Measurements from ENCODE around the gene IP6K3. TPM values are rescaled to one million over a fixed set of nuclear protein-coding genes. Genes with fewer than 3 reads are reported as not detected.

The IP6K3 gene
- polyA plus RNA-seq, 1 of the 3 experiments (the other 2 are of a cell fraction) = 0.21 TPM

DNA sequence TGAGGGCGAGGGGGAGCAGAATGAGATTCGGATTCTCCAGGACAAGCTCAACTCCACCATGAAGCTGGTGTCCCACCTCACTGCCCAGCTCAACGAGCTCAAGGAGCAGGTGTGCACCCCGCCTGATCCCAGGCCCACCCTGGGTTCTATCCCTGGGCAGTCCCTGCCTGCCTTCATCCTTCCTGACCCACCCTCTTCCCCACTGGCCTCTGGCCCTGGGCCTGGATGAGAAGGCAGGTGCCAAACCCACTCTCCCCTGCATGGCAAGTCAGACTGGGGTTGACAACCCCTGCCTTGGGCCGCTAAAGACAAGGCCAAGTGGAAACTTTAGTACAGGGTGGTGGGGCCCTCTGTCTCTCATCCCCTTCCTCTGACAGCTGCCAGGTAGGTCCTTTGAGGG lies 51.7 kb downstream of the IP6K3 start:
- no peak overlapping the region for H2AFZ ChIP-seq (ENCODE audit: low read depth)
- CTCF ChIA-PET = interaction anchor here (1.0 to 2.9 kb wide), 7 partner anchors 12 to 105 kb away, joined by 3 to 11 read pairs (median 6); partner anchors contain the start of gene UQCC2
- POLR2A ChIA-PET = interaction anchor here (1.3 kb wide), 1 partner anchor 9 kb away, joined by 3 read pairs; no protein-coding TSS in a partner anchor

DNA sequence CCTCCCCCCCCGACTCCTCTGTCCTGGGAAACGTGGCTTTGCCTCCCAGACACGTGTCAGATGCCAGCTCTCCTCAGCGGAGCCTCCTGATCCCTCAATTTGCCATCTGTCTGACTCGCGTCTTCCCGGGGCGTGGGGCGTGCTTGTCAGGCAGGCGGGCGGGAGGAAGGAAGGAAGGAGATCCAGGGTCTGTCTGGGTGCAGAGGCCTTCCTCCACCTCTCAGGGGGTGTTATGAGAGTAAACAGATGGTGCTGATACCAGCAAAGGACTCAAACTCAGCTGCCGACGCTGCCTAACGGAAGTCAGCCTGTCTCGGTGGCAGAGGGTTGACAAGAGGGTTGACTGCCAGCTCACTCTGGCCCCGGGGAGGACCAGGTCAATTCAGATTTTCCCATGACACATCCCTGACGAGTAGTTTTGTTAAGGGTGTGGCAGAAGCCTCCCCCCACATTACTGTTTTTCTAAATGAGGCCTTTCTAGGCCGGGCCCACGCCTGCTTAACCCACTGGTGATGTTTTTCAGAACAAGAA lies 52.2 kb downstream of the IP6K3 start:
- Histone ChIP-seq H3K4me1 (ENCODE audit: control insufficient read depth in 1 of 2, insufficient read depth in 2 of 2, low read depth in 1 of 2, low read length in 1 of 2) (peaks cover 34 to 47% of the 10 kb centered on the region in 2 experiments; a peak in 3 of 4 replicates), H3K36me3 (replicated peaks in 1 of 2; ENCODE audit: control insufficient read depth in 1 of 2, insufficient read depth in 2 of 2, low read length in 1 of 2) (peaks cover 5 to 24% of the 10 kb centered on the region in 2 experiments), H4K20me1 (ENCODE audit: insufficient read depth) (no peaks in the 10 kb centered on the region), H3K4me3 (ENCODE audit: low read depth in 2 of 2, low read length in 1 of 2) (no peak overlapping the region), H3K9me2 (no peaks in the 10 kb centered on the region), H3K9me3 (no peaks in the 10 kb centered on the region), H3K79me2 (ENCODE audit: insufficient read depth) (no peaks in the 10 kb centered on the region), H3K27me3 (ENCODE audit: insufficient read depth) (no peaks in the 10 kb centered on the region), H3K27ac (ENCODE audit: low read depth in 2 of 2, low read length in 1 of 2) (peak overlapping the region; percentile 47 to 59; a peak in 3 of 4 replicates), H2AFZ (ENCODE audit: low read depth) (no peak overlapping the region), H3K9ac (peak overlapping the region; percentile 28; the same call in 1 of the 2 replicates), H3K4me2 (peak overlapping the region; percentile 29; the same call in 1 of the 2 replicates), H3F3A (replicated peaks; ENCODE audit: insufficient read depth) (peaks cover 10% of the 10 kb centered on the region)
- WGBS (ENCODE audit: low lambda C conversion rate) = 51% methylated on average over 14 of the region's 19 CpGs
- CTCF ChIA-PET = interaction anchor here (1.0 to 2.9 kb wide), 9 partner anchors 8 to 104 kb away, joined by 3 to 11 read pairs (median 4); partner anchors contain the start of genes IP6K3 and UQCC2
- peak; percentile 47 for DNase-seq
- TF ChIP-seq YY1 (IDR thresholded peaks at IDR 0.05; ENCODE audit: low read depth) (no peak), MXI1 (IDR thresholded peaks at IDR 0.05; ENCODE audit: low read depth, low read length) (0 out of 2 replicates have a peak, but pooled peaks have one; percentile 30)
- POLR2A ChIA-PET = interaction anchor here (0.6 to 1.3 kb wide), 3 partner anchors 8 to 250 kb away, joined by 3 read pairs; partner anchors contain the start of gene UQCC2

More for the DNA sequence above, 51.7 kb downstream of the IP6K3 start:
- Histone ChIP-seq H3K27ac (ENCODE audit: low read depth in 2 of 2, low read length in 1 of 2) (peak overlapping the region; percentile 47 to 59; a peak in 3 of 4 replicates), H3K27me3 (ENCODE audit: insufficient read depth) (no peaks in the 10 kb centered on the region), H3F3A (replicated peaks; ENCODE audit: insufficient read depth) (peaks cover 10% of the 10 kb centered on the region), H3K79me2 (ENCODE audit: insufficient read depth) (no peaks in the 10 kb centered on the region), H3K4me1 (ENCODE audit: control insufficient read depth in 1 of 2, insufficient read depth in 2 of 2, low read depth in 1 of 2, low read length in 1 of 2) (peaks cover 34 to 47% of the 10 kb centered on the region in 2 experiments; a peak in 3 of 4 replicates), H4K20me1 (ENCODE audit: insufficient read depth) (no peaks in the 10 kb centered on the region), H3K9me3 (no peaks in the 10 kb centered on the region), H3K4me2 (no peak overlapping the region), H3K9me2 (no peaks in the 10 kb centered on the region), H3K9ac (peak overlapping the region; percentile 28; the same call in 1 of the 2 replicates), H3K4me3 (ENCODE audit: low read depth in 2 of 2, low read length in 1 of 2) (no peak overlapping the region), H3K36me3 (replicated peaks in 1 of 2; ENCODE audit: control insufficient read depth in 1 of 2, insufficient read depth in 2 of 2, low read length in 1 of 2) (peaks cover 5 to 28% of the 10 kb centered on the region in 2 experiments)
- WGBS (ENCODE audit: low lambda C conversion rate) = 93% methylated on average over 5 of the region's 5 CpGs
- peak; percentile 23 for DNase-seq
- TF ChIP-seq, protein P1, sequence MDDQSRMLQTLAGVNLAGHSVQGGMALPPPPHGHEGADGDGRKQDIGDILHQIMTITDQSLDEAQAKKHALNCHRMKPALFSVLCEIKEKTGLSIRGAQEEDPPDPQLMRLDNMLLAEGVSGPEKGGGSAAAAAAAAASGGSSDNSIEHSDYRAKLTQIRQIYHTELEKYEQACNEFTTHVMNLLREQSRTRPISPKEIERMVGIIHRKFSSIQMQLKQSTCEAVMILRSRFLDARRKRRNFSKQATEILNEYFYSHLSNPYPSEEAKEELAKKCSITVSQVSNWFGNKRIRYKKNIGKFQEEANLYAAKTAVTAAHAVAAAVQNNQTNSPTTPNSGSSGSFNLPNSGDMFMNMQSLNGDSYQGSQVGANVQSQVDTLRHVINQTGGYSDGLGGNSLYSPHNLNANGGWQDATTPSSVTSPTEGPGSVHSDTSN (IDR thresholded peaks at IDR 0.05) = no peak
- TF ChIP-seq NRF1 (IDR thresholded peaks at IDR 0.05; ENCODE audit: low read depth, low read length) (no peak), JUND (IDR thresholded peaks at IDR 0.05) (no peak)

DNA sequence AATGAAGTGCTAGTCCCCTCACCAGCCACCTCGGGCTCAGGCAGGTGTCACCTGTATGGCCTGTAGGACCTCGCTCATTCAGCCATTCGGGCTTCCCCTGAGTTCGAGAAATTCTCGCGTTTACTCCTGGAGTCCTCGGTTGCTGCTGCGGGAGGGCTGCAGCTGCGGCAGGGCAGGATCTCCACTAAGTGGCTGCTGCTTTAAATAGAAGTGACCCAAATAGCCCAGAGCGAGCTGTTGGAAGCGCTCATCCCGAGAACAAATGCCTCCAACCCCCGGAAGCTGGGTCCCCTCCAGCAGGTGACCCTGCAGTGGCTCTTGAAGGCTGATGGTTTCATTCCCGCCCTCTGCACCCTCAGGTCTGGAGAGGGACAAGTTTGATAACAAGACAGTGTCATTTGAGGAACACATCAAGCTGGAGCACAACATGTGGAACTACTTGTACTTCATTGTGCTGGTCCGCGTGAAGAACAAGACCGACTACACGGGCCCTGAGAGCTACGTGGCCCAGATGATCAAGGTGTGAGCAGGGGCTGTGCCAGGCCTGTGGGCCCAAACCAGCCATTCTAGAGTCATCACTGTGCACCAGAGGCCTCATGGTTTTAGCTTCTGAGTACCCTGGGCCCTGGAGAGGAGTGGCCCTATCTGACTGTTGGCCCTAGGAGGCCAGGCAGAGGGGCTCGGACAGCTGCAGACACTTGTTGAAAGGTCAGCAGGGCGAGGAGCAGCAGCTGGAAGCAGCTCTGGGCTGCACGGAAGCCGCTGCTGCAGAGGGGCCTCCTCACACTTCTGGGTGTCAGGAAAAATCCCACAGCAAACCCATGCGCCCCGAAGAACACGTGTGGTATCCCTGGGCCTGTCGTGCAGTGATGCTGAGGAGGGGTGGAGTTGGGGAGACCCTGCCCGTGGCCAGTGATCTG lies 53.3 kb downstream of the IP6K3 start:
- Histone ChIP-seq H3K27me3 (ENCODE audit: insufficient read depth) (no peaks in the 10 kb centered on the region), H3K27ac (ENCODE audit: low read depth in 2 of 2, low read length in 1 of 2) (peak overlapping the region in 1 of 2 experiments; percentile 59; a peak in 1 of 4 replicates), H3K4me3 (ENCODE audit: low read depth in 2 of 2, low read length in 1 of 2) (no peak overlapping the region), H3K79me2 (ENCODE audit: insufficient read depth) (no peaks in the 10 kb centered on the region), H3F3A (replicated peaks; ENCODE audit: insufficient read depth) (peaks cover 10% of the 10 kb centered on the region), H3K9ac (peak overlapping the region; percentile 28; the same call in 1 of the 2 replicates), H3K9me3 (no peaks in the 10 kb centered on the region), H4K20me1 (ENCODE audit: insufficient read depth) (no peaks in the 10 kb centered on the region), H3K36me3 (replicated peaks in 1 of 2; ENCODE audit: control insufficient read depth in 1 of 2, insufficient read depth in 2 of 2, low read length in 1 of 2) (peaks cover 5 to 17% of the 10 kb centered on the region in 2 experiments), H3K4me2 (peak overlapping the region; percentile 29; the same call in 1 of the 2 replicates), H2AFZ (ENCODE audit: low read depth) (no peak overlapping the region), H3K4me1 (ENCODE audit: control insufficient read depth in 1 of 2, insufficient read depth in 2 of 2, low read depth in 1 of 2, low read length in 1 of 2) (peaks cover 34 to 41% of the 10 kb centered on the region in 2 experiments; a peak in 3 of 4 replicates), H3K9me2 (no peaks in the 10 kb centered on the region)
- ChIA-PET POLR2A (interaction anchor here (0.6 to 1.3 kb wide), 3 partner anchors 18 to 1572 kb away, joined by 3 to 4 read pairs (median 3); partner anchors contain the start of gene UQCC2), CTCF (interaction anchor here (0.7 to 2.9 kb wide), 7 partner anchors 9 to 470 kb away, joined by 3 to 11 read pairs (median 6); partner anchors contain the start of genes IP6K3 and UQCC2)
- peak; percentile 14 for DNase-seq
- 96% methylated on average over 22 of the region's 28 CpGs for WGBS (ENCODE audit: low lambda C conversion rate)
- TF ChIP-seq RCOR1 (IDR thresholded peaks at IDR 0.05; ENCODE audit: low read length) (no peak), EZH2phosphoT487 (IDR thresholded peaks at IDR 0.05; ENCODE audit: borderline replicate concordance, low read depth) (no peak), RXRA (IDR thresholded peaks at IDR 0.05; ENCODE audit: borderline replicate concordance, low read depth) (no peak), MXI1 (IDR thresholded peaks at IDR 0.05; ENCODE audit: low read depth, low read length) (no peak), NRF1 (IDR thresholded peaks at IDR 0.05; ENCODE audit: low read depth, low read length) (no peak), YY1 (IDR thresholded peaks at IDR 0.05; ENCODE audit: low read depth) (no peak), CHD2 (IDR thresholded peaks at IDR 0.05; ENCODE audit: low read length, partially characterized antibody) (no peak), SIN3A (IDR thresholded peaks at IDR 0.05; ENCODE audit: borderline replicate concordance, low read depth, low read length) (no peak), NFIC (IDR thresholded peaks at IDR 0.05; ENCODE audit: borderline replicate concordance) (no peak)
- TF ChIP-seq, protein P2, sequence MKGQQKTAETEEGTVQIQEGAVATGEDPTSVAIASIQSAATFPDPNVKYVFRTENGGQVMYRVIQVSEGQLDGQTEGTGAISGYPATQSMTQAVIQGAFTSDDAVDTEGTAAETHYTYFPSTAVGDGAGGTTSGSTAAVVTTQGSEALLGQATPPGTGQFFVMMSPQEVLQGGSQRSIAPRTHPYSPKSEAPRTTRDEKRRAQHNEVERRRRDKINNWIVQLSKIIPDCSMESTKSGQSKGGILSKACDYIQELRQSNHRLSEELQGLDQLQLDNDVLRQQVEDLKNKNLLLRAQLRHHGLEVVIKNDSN (IDR thresholded peaks at IDR 0.05; ENCODE audit: borderline replicate concordance, low read depth) = no peak
- TF ChIP-seq, protein P3, sequence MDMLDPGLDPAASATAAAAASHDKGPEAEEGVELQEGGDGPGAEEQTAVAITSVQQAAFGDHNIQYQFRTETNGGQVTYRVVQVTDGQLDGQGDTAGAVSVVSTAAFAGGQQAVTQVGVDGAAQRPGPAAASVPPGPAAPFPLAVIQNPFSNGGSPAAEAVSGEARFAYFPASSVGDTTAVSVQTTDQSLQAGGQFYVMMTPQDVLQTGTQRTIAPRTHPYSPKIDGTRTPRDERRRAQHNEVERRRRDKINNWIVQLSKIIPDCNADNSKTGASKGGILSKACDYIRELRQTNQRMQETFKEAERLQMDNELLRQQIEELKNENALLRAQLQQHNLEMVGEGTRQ (IDR thresholded peaks at IDR 0.05; ENCODE audit: borderline replicate concordance, low read depth, low read length) = no peak

Measured in SK-N-SH (cell line).